MM.1S (cell line): Measurements from ENCODE around the gene C1orf21.
"Not testable (repeated sequence)": the region's sequence is repeated elsewhere in the genome, so short reads cannot be mapped to it uniquely, and the experiment has no call there.

Experiments used
- CTCF ChIP-seq: fragments of 300-600 bp; sonication (generic); IDR thresholded peaks from 2 replicates; pipeline ENCODE4 v1.5.1; 2016; ENCODE audit warnings: antibody characterized with exemption, low read length, mixed read lengths
- EZH2 ChIP-seq: fragments of 300-600 bp; sonication (generic); optimal IDR thresholded peaks from 2 replicates; pipeline ENCODE3; 2017; ENCODE audit warnings: low read depth, mild to moderate bottlenecking, antibody characterized with exemption, low read length, mixed read lengths
- EZH2phosphoT487 ChIP-seq: fragments of 300-600 bp; sonication (generic); IDR thresholded peaks from 2 replicates; pipeline ENCODE4 v1.6.1; 2018; ENCODE audit warnings: antibody characterized with exemption, low read length

- TF ChIP-seq EZH2, CTCF, EZH2phosphoT487: not testable (repeated sequence)
Observed at GRCh38 chr1:184612229-184612628, 225.4 kb downstream of the C1orf21 start.
